ENCODE results near the gene KNDC1. TPM values are rescaled to one million over a fixed set of nuclear protein-coding genes. Genes with fewer than 3 reads are reported as not detected.

KNDC1 gene
- total and polyA plus RNA-seq, 10 of the 15 experiments (the other 5 are each of a cell fraction or from before 2014, with no cell fraction given) = 0.03 to 0.11 (median 0.05) TPM; not detected in 7

DNA sequence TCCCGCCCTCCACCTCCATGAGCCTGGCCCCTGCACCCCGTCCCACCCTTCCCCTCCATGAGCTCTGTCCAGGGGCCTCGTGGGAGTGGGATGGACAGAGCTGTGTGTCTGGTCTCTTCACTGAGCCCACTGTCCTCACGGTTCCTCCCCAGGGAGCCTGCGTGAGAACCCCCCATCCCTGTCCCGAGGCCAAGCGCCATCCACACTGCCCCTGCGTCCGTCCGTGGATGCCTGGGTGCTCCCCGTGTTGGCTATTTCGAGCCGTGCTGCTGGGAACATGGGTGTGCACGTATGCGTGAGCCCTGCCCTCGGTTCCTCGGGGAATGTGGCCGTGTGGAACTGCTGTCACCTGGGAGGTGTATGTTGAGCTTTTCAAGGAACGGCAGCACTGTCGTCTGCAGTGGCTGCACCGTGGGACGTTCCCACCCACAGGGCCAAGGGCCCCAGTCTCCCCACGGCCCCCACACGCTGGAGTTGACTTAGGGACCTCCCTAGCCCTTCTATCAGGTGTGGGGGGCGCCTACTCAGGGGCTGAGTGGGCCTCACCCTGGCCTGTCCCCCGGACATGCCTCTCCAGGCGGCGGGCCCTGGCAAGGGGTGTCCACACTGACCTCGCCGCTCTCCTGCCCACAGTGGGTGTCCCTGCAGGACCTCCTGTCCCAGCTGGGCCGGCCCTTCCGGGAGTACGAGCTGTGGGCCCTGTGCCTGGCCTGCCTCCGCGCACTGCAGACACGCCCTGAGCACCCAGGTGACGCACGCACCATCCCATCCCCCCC is 28.1 kb downstream of the KNDC1 start (continued):
- TF ChIP-seq, protein P1, sequence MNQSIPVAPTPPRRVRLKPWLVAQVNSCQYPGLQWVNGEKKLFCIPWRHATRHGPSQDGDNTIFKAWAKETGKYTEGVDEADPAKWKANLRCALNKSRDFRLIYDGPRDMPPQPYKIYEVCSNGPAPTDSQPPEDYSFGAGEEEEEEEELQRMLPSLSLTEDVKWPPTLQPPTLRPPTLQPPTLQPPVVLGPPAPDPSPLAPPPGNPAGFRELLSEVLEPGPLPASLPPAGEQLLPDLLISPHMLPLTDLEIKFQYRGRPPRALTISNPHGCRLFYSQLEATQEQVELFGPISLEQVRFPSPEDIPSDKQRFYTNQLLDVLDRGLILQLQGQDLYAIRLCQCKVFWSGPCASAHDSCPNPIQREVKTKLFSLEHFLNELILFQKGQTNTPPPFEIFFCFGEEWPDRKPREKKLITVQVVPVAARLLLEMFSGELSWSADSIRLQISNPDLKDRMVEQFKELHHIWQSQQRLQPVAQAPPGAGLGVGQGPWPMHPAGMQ (IDR thresholded peaks at IDR 0.05; ENCODE audit: borderline replicate concordance) = no peak
- no peak for TF ChIP-seq PML (IDR thresholded peaks at IDR 0.05; ENCODE audit: low read length)
- no peak for TF ChIP-seq RB1 (IDR thresholded peaks at IDR 0.05; ENCODE audit: borderline replicate concordance)
- TF ChIP-seq EZH2 (IDR thresholded peaks at IDR 0.05; ENCODE audit: borderline replicate concordance, control insufficient read depth, low read depth, low read length) = no peak

DNA sequence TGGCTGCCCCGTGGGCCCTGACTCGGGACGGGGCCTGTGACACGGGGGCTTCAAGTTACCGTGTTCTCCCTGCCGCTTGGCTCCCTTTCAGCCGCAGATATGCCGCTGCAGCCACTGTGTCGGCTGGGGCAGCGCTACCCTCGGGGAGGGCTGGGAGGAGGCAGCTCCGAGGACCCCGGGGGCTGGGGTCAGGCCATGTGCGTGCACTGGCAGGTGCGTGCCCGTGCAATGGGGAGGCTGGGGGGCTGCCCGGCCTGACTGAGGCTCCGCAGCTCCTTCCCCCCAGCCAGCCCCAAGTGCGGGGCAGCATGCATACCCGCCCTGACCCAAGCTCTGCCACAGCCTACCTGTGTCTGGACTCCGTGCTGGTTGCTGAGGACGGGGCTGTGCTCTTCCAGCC is 29.2 kb downstream of the KNDC1 start:
- no TSS peak for BruUV-seq (replicated peaks)
- Histone ChIP-seq H3K4me3 (no peak overlapping the region), H3K27me3 (replicated peaks in 1 of 2; ENCODE audit: control insufficient read depth in 2 of 2, insufficient read depth in 2 of 2, low read length in 1 of 2) (no peaks in the 10 kb centered on the region), H3K4me1 (ENCODE audit: control insufficient read depth, insufficient read depth, low read length) (no peaks in the 10 kb centered on the region), H3K27ac (ENCODE audit: control insufficient read depth, insufficient read depth) (no peak overlapping the region), H3K9me3 (replicated peaks; ENCODE audit: control insufficient read depth, insufficient read depth, low read length) (no peaks in the 10 kb centered on the region), H3K4me2 (ENCODE audit: control insufficient read depth, insufficient read depth) (no peak overlapping the region), H3K36me3 (ENCODE audit: control insufficient read depth in 2 of 2, insufficient read depth in 2 of 2, low read length in 1 of 2) (no peaks in the 10 kb centered on the region), H4K20me1 (ENCODE audit: control insufficient read depth, insufficient read depth) (no peaks in the 10 kb centered on the region), H3K79me2 (ENCODE audit: control insufficient read depth, insufficient read depth, low read length) (no peaks in the 10 kb centered on the region), H3K9ac (ENCODE audit: control insufficient read depth, insufficient read depth, low read length) (no peak overlapping the region), H2AFZ (ENCODE audit: control insufficient read depth, low read depth, low read length) (no peak overlapping the region)
- DNase-seq (ENCODE audit: low read depth, low spot score) (no peak), ATAC-seq (no peak), FAIRE-seq (no peak)
- ChIA-PET RAD21 (ENCODE audit: unreplicated experiment) (no interaction called here), SMC1A (ENCODE audit: uncharacterized antibody, unreplicated experiment) (no interaction called here), CTCF (no interaction called here), POLR2A (no interaction called here)
- TF ChIP-seq CREB1 (IDR thresholded peaks at IDR 0.05; ENCODE audit: low read depth) = no peak
- TF ChIP-seq PAX5 (IDR thresholded peaks at IDR 0.05; ENCODE audit: borderline replicate concordance, low read depth, low read length) = no peak
- no peak for TF ChIP-seq TAF1 (IDR thresholded peaks at IDR 0.05; ENCODE audit: borderline replicate concordance, low read depth, low read length)
- no peak for TF ChIP-seq TARDBP (IDR thresholded peaks at IDR 0.05; ENCODE audit: borderline replicate concordance)
- TF ChIP-seq HCFC1 (IDR thresholded peaks at IDR 0.05; ENCODE audit: low read length) = no peak
- TF ChIP-seq STAT1 (conservative IDR thresholded peaks at IDR 0.05) = no peak
- no peak for TF ChIP-seq TCF7 (IDR thresholded peaks at IDR 0.05; ENCODE audit: borderline replicate concordance)
- TF ChIP-seq FOXK2 (IDR thresholded peaks at IDR 0.05) = no peak
- TF ChIP-seq, protein P2, sequence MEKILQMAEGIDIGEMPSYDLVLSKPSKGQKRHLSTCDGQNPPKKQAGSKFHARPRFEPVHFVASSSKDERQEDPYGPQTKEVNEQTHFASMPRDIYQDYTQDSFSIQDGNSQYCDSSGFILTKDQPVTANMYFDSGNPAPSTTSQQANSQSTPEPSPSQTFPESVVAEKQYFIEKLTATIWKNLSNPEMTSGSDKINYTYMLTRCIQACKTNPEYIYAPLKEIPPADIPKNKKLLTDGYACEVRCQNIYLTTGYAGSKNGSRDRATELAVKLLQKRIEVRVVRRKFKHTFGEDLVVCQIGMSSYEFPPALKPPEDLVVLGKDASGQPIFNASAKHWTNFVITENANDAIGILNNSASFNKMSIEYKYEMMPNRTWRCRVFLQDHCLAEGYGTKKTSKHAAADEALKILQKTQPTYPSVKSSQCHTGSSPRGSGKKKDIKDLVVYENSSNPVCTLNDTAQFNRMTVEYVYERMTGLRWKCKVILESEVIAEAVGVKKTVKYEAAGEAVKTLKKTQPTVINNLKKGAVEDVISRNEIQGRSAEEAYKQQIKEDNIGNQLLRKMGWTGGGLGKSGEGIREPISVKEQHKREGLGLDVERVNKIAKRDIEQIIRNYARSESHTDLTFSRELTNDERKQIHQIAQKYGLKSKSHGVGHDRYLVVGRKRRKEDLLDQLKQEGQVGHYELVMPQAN (conservative IDR thresholded peaks at IDR 0.05) = no peak
- no peak for TF ChIP-seq SPI1 (IDR thresholded peaks at IDR 0.05; ENCODE audit: borderline replicate concordance, insufficient read depth, low read depth, low read length)
- TF ChIP-seq, protein P3, sequence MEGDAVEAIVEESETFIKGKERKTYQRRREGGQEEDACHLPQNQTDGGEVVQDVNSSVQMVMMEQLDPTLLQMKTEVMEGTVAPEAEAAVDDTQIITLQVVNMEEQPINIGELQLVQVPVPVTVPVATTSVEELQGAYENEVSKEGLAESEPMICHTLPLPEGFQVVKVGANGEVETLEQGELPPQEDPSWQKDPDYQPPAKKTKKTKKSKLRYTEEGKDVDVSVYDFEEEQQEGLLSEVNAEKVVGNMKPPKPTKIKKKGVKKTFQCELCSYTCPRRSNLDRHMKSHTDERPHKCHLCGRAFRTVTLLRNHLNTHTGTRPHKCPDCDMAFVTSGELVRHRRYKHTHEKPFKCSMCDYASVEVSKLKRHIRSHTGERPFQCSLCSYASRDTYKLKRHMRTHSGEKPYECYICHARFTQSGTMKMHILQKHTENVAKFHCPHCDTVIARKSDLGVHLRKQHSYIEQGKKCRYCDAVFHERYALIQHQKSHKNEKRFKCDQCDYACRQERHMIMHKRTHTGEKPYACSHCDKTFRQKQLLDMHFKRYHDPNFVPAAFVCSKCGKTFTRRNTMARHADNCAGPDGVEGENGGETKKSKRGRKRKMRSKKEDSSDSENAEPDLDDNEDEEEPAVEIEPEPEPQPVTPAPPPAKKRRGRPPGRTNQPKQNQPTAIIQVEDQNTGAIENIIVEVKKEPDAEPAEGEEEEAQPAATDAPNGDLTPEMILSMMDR (IDR thresholded peaks at IDR 0.05 in 2 of 3, conservative IDR thresholded peaks at IDR 0.05 in 1 of 3; ENCODE audit: control insufficient read depth in 2 of 3, extremely low read depth in 1 of 3, insufficient read depth in 1 of 3, low read depth in 3 of 3, low read length in 3 of 3) = no peak
- in situ Hi-C loops (cut with MboI) (no loop called here), intact Hi-C loops (cut with micrococcal nuclease; ENCODE audit: unreplicated experiment) (no loop called here)
- WGBS (ENCODE audit: insufficient coverage, insufficient replicate concordance, low lambda C conversion rate, missing lambda C conversion rate) = 66% methylated on average over 21 of the region's 22 CpGs
